ENCODE measurements around the gene MZT2A. TPM values are rescaled to one million over a fixed set of nuclear protein-coding genes. Genes with fewer than 3 reads are reported as not detected.
"Not testable (repeated sequence)": the region's sequence is repeated elsewhere in the genome, so short reads cannot be mapped to it uniquely, and the experiment has no call there.

MZT2A gene
- total RNA-seq, 2 experiments from 2014 or later: 158 to 162 TPM

DNA sequence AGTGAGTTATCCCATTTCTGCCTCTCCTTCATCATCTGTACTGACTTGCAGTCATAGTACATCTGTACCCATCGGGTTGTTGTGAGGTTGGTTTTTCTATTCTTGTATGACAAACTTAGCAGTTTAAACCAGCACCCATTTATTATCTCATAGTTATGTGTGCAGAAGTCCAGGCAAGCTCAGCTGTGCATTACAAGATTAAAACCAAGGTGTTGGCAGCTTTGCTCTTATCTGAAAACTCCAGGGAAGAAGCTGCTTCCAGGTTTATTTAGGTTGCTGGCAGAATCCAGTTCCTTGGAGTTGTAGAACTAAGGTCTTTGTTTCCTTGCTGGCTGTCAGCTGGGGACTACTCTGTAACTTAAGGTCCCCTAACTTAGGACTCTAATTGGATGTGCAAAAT is 3.3 kb upstream of the MZT2A start:
- ATAC-seq; H3K27ac Mint-ChIP-seq; CTCF ChIA-PET; H3K9me3 Mint-ChIP-seq; DNase-seq; H3K27me3 Mint-ChIP-seq; intact Hi-C loops (cut with micrococcal nuclease): not testable (repeated sequence)
- Mint-ChIP-seq H3K4me3 (peak overlapping the region; percentile 98), H3K36me3 (ENCODE audit: low read depth) (peaks cover 41% of the 10 kb centered on the region), H3K4me1 (ENCODE audit: low read depth) (peaks cover 37% of the 10 kb centered on the region)
- POLR2A ChIA-PET: interaction anchor here (1.6 kb wide), 1 partner anchor 10 kb away, joined by 3 read pairs; no protein-coding TSS in a partner anchor

DNA sequence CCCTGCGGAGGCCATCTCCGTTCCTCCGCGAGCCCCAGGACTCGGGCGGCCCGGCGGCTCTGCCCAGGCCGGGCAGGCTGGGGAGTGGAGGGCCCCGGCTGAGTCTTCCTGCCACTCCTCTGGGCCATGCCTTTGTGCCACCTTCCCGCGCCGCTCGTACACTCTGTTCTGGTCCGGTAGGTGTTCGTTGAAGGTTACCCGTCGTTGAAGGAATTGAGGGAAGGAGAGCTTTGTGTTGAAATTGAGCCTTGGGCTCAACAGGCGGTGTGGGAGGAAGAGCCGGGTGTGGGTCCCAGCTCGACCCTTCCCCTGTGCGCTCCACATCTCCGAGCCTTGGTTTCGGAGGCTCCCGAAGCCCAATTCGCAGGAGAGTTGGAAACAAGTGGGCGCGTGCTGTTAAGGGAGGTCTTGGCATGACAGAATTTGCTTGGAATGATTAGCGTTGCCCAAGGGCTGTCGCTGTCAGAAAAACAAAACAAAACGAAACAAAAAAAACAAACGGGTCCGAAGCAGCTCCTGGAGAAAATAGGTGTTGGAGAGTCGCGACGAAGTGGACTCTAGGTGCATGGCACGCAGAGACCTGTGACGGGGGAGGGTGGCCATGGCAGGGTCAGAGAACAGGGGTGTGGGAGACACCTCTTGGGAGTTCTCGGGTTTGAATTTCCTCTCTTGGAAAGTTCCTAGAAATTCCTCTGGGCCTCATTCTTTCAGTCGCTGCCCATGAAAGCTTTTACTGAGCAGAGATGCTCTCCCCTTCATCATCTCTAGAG is 1.2 kb upstream of the MZT2A start:
- no peaks in the 10 kb centered on the region for H3K27me3 Mint-ChIP-seq
- H3K4me3 Mint-ChIP-seq: peak overlapping the region; percentile 98
- ATAC-seq (peak; percentile 14), DNase-seq (no peak)
- no peaks in the 10 kb centered on the region for H3K9me3 Mint-ChIP-seq
- intact Hi-C loops (cut with micrococcal nuclease): no loop called here
- peak overlapping the region; percentile 98 for H3K27ac Mint-ChIP-seq
- TF ChIP-seq, protein P1, sequence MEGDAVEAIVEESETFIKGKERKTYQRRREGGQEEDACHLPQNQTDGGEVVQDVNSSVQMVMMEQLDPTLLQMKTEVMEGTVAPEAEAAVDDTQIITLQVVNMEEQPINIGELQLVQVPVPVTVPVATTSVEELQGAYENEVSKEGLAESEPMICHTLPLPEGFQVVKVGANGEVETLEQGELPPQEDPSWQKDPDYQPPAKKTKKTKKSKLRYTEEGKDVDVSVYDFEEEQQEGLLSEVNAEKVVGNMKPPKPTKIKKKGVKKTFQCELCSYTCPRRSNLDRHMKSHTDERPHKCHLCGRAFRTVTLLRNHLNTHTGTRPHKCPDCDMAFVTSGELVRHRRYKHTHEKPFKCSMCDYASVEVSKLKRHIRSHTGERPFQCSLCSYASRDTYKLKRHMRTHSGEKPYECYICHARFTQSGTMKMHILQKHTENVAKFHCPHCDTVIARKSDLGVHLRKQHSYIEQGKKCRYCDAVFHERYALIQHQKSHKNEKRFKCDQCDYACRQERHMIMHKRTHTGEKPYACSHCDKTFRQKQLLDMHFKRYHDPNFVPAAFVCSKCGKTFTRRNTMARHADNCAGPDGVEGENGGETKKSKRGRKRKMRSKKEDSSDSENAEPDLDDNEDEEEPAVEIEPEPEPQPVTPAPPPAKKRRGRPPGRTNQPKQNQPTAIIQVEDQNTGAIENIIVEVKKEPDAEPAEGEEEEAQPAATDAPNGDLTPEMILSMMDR (IDR thresholded peaks at IDR 0.05): no peak
- H3K36me3 Mint-ChIP-seq (ENCODE audit: low read depth): peaks cover 45% of the 10 kb centered on the region
- POLR2A ChIA-PET: interaction anchor here (0.7 to 1.7 kb wide), 4 partner anchors 21 to 189 kb away, joined by 3 to 5 read pairs (median 4); no protein-coding TSS in a partner anchor
- H3K4me1 Mint-ChIP-seq (ENCODE audit: low read depth): peaks cover 40% of the 10 kb centered on the region
- CTCF ChIA-PET: interaction anchor here (0.6 to 2.0 kb wide), 17 partner anchors 10 to 1313 kb away, joined by 3 to 7 read pairs (median 4); no protein-coding TSS in a partner anchor

DNA sequence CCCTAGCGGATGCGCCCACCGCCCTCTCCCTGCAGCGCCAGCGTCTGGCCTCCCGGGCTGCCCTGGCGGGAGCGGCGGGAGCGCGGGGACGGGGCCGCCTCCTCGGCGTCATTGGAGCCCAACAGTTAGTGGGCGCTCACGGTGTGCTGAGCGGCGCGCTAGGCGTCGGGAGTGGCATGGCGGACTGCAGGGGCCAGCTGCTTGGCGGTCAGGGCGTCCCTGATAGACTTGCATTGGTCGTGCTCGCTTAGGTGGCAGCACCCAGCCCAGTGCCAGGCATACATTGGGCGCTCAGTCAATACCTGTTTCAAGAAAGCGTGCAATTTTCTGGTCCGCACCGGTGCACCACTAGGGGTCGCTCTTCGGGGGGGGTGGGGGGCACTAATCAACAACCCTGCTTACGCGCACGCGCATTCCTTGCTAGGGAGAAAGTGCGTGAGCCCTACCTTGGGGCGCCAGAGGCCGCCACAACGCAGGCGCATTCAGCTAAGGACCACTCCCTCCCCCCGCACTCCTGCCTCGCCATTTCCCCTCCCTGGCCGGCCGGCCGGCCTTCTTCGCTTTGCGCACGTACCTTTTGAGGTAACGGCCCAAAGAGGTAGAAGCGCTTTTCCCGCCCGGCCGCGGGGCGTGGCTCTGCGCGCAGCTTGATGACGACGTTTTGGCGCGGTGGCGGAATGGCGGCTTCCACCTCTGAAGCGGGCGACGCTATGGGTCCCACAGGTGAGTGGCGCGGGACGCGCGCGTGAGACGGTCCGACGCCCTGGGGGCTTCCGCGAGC is 411 bp upstream of the MZT2A start:
- H3K4me3 Mint-ChIP-seq: peak overlapping the region; percentile 98
- H3K27ac Mint-ChIP-seq: peak overlapping the region; percentile 98
- no peaks in the 10 kb centered on the region for H3K9me3 Mint-ChIP-seq
- peaks cover 44% of the 10 kb centered on the region for H3K36me3 Mint-ChIP-seq (ENCODE audit: low read depth)
- ATAC-seq (peak; percentile 88), DNase-seq (peak; percentile 97)
- CTCF ChIA-PET: interaction anchor here (0.6 to 2.0 kb wide), 15 partner anchors 10 to 1312 kb away, joined by 3 to 7 read pairs (median 3); no protein-coding TSS in a partner anchor
- H3K4me1 Mint-ChIP-seq (ENCODE audit: low read depth): peaks cover 39% of the 10 kb centered on the region
- intact Hi-C loops (cut with micrococcal nuclease): no loop called here
- TF ChIP-seq, protein P1 (IDR thresholded peaks at IDR 0.05): peak; percentile 89
- no peaks in the 10 kb centered on the region for H3K27me3 Mint-ChIP-seq
- POLR2A ChIA-PET: interaction anchor here (0.6 to 1.7 kb wide), 8 partner anchors 10 to 412 kb away, joined by 3 to 5 read pairs (median 3); no protein-coding TSS in a partner anchor

DNA sequence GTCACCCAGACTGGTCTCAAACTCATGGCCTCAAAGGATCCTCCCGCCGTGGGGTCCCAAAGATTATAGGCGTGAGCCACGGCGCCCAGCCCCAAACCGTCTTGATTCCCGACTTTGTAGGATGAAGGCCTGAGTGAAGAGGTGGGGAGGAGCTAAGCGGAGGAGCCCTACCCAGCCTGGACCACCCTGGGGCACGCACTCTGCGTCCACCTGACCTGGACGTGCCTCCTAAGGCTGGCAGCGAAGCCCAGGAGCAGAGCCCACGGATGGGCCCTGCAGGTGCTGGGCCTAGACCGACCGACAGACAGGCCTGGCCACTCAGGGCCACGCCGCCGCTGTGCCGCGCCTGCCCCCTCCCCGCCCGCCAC is 744 bp downstream of the MZT2A start:
- peaks cover 44% of the 10 kb centered on the region for H3K36me3 Mint-ChIP-seq (ENCODE audit: low read depth)
- ATAC-seq; intact Hi-C loops (cut with micrococcal nuclease); H3K9me3 Mint-ChIP-seq; H3K27me3 Mint-ChIP-seq: not testable (repeated sequence)
- H3K27ac Mint-ChIP-seq: peak overlapping the region; percentile 87
- ChIA-PET POLR2A (interaction anchor here (0.9 kb wide), 1 partner anchor 12 kb away, joined by 3 read pairs; no protein-coding TSS in a partner anchor), CTCF (interaction anchor here (1.2 to 1.9 kb wide), 5 partner anchors 12 to 338 kb away, joined by 3 to 7 read pairs (median 5); no protein-coding TSS in a partner anchor)
- peak overlapping the region; percentile 87 for H3K4me3 Mint-ChIP-seq
- DNase-seq: peak; percentile 29
- peaks cover 33% of the 10 kb centered on the region for H3K4me1 Mint-ChIP-seq (ENCODE audit: low read depth)

DNA sequence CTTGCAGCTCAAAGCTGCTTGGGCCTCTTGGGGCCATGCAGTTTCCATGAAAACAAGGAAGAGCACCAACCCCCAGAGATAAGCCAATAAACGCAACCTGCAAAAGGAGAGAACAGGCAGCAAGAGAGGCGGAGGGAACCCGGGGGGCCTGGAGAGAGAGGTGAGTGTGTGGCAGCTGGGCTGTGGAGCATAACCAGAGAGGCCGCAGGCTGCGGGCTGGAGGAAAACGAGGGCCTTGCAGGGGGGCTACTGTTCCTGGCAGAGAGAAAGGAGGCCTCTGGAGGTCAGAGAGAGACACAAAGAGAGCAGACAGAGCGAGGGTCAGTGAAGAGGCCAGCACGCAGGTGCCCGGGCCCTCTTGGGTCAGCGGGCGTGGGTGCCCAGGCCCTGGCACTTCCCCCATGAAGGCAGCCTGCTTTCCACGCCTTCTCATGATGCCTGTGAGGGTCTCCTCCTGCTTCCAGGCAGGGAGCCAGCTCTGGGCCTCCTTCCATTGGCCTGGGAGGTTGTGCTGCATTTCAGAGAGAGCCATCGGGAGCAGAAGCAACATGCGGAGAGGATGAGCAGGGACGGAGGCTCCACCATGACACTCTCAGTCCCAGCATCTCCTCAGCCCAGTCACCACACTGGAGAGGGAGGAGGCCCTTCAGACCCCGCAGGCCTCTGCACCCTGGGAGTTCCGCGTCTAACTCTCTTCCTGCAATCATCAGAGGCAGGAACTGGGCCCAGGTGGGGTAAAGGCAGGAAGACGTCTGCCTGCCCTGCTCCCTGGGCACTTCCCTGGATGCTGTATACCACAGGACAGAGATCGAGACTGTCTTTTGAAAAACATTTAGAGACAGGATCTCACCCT is 1.4 kb downstream of the MZT2A start:
- intact Hi-C loops (cut with micrococcal nuclease); H3K27me3 Mint-ChIP-seq; CTCF ChIA-PET; ATAC-seq; H3K9me3 Mint-ChIP-seq; POLR2A ChIA-PET: not testable (repeated sequence)
- peaks cover 44% of the 10 kb centered on the region for H3K36me3 Mint-ChIP-seq (ENCODE audit: low read depth)
- H3K4me1 Mint-ChIP-seq (ENCODE audit: low read depth): peaks cover 30% of the 10 kb centered on the region
- DNase-seq: peak; percentile 24
- H3K4me3 Mint-ChIP-seq: peak overlapping the region; percentile 87
- peak overlapping the region; percentile 87 for H3K27ac Mint-ChIP-seq

Measured in activated CD8-positive, alpha-beta T cell treated with anti-CD3 and anti-CD28 coated beads for 36 hours (primary cell).